Stimulated activated CD4-positive, alpha-beta T cell treated with anti-CD3 and anti-CD28 coated beads, Interleukin-1b, Interleukin-23, amount 100 ng/mL, for 48 hours (primary cell): ENCODE data around the gene HK3.

Source experiments
- DNase-seq: peaks from one replicate; pipeline ENCODE4 v3.0.0-alpha.2; 2020

The HK3 gene

DNA sequence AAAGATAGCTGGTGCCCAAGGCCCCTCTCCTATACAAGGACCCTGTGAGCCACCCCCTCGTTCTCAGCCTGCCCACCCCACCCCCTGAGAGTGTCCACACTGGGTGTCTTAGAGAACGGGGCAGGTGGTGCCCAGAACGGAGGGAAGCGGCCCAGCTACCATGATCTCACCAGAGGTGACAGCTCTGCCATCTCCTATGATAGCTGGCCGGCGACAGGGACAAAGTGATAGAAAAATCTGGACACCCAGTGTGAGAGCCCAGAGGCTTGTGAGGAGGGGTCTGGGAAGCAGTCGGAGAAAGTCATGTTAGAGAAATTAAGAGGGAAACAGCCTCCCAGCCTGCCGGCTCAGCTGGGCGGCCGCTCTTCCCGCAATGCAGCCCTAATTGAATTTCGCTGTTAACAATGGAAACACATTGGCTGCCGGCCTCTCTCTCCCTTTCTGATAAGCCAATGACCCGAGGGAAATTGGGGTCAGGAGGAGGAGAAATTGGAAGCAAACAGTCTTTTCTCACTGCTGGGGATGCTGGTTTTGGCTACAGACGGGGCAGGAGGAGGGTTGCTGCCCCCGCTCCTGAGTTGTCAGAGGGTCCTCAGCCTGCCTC lies 32.3 kb downstream of the HK3 start:
- no peak for DNase-seq

DNA sequence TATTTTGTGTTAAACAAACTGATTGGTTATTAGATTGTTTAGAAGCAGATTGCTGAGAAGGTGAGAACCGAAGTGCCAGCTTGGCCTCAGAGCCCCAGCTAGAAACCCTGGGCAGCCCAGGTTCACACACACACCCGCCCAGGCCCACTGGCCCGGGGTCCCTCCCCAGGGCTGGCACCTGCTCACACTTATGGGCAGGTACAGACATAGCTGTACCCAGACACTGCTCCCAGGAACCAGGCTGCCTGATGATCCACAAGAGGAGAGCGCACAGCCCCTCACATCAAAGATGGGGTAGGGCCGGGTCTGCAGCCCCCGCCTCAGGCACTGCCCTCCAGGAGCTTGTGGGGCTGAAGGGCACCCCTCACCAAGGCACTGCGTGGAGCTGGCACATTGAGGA lies 33.2 kb downstream of the HK3 start:
- DNase-seq = no peak

DNA sequence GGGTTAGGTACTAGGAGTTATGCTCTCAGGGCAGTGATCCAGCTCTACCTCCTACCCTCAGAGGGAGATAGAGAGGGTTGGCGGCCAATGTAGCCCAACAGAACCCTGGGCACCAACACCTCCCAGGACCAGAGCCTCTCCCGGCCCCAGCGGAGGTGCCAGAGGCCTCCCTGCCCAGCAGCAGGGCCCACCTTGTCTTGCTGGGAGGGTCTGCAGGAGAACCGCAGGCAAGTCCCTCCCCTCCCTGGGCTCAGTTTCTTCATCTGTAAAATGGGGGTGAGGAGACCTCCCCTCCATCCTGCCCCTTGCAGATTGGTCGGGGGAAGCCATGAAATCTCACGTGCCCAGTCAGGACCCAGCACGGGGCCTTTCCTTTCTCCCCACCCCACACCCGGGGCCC lies 34.4 kb downstream of the HK3 start:
- DNase-seq = no peak

DNA sequence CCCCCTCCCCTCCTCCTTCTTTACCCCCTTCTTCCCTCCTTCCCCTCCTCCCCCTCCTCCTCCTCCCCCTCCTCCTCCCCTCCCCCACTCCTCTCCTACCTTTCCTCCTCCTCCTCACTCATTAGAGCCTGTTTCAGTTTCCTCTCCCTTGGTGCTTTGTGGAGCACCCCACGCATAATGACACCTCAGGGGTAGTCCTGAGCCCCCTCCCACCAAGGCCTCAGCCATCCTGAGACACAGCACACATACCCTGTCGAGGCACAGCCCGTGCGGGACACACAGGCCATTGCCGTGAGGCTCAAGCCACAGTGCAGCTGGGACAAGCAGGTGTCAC lies 35.4 kb downstream of the HK3 start:
- DNase-seq = no peak

DNA sequence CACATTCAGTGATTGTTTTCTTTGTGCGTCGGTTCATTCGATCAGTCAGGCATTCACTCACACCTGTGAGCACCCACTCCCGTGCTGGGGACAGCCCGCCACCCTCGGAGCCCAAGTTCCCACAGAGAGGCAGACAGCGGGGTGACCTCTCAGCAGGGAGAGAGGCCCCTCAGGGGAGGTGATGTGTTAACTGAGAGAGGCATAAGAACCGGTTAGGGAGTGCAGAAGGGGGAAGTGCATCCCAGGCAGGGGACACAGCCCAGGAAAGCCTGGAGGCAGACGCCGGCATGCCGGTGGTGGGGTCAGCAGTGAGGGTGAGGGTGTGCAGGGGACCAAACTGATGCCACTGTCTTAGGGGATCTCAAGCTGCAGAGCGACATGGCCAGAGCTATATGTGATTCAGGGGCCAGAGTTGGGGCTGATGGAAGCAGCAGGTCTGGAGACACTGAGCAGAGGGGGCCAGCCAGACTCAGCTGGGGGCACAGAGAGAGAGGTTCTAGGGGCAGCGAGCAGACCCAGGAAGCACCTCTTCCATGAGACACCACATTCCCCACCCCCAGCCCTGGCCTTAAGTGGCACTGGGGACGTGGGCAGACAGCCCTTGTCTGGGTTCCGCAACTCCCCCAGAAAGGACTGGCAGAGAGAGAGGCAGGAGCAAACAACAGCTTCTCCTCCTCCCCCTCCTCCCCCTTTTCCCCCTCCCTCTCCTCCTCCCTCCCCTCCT lies 35.9 kb downstream of the HK3 start:
- DNase-seq = no peak

DNA sequence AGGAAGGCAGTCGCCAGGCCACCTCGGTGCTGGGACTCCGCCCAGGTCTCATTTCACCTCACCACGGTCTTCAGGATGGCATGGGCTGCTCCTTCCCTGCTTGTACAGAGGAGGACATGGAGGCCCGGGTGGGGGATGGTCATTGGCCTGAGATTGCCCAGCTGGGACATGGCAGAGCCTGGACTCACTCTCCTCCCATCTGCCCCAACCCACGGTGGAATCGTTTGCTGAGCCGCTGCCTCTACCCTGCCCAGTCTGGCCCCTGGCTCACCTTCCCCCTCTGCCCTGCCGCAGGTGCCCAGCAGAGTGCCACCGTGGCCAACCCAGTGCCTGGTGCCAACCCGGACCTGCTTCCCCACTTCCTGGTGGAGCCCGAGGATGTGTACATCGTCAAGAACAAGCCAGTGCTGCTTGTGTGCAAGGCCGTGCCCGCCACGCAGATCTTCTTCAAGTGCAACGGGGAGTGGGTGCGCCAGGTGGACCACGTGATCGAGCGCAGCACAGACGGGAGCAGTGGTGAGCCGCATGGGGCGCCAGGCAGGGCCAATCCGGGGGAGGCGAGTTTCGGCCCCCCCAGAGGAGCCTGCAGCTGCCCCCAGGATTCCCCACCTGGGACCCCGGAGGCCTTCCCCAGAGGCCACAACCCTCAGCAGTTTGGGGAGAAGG lies 36.7 kb downstream of the HK3 start:
- DNase-seq = no peak

DNA sequence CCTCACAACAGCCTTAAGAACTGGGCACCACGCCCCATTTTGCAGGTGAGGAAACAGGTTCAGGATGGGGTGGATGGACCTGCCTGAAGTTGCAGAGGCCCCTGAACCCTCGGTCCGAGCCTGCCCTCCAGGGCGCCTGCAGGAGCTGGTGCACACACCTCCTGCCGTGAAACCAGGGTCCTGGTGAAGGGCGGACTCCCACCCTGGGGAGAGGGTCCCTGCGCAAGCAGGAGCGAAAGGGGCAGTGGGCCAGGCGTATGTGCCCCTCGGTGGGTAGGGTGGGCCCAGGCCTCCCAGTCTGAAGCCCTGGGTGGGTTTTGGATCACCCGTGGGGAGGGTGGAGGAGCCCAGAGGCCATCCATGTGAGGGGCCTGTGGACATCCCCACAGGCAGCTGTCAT lies 37.9 kb downstream of the HK3 start:
- no peak for DNase-seq

DNA sequence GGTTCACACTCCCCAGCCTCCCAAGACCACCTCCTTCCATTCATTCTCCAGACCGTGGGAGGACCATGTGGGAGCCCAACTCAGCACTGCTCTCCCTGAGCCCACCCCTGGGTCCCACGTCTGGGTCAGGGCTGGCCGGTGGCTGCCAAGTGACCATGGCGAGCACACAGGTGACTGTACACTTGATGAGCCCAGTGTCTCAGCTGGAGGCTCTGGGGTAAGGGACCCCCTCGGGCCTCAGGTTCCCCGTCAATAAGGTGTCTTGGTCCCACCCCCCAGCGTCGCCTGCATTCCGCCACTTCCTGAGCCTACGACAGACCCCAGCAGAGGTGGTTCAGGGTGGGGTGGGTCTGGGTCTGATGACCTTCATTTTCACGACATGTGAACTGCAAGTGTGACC lies 38.8 kb downstream of the HK3 start:
- no peak for DNase-seq

DNA sequence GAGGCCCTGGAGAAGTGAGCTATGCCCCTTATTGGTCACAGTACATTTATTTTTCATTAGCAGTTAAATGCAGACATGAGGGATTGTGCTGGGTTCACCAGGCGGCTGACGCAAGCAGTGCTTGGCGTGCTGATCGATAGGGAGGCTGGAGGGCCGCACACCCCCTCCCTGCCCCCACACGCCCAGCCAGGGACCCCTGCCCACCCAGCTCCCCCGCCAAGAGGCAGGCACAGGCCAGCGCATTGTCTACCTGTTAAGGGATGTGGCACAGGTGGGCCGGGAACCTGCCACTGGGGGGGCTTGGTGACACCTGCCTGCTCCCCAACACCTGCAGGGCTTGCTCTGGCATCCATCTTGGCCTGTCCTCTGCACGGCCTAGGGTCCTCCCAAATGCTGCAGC lies 39.2 kb downstream of the HK3 start:
- DNase-seq = no peak

DNA sequence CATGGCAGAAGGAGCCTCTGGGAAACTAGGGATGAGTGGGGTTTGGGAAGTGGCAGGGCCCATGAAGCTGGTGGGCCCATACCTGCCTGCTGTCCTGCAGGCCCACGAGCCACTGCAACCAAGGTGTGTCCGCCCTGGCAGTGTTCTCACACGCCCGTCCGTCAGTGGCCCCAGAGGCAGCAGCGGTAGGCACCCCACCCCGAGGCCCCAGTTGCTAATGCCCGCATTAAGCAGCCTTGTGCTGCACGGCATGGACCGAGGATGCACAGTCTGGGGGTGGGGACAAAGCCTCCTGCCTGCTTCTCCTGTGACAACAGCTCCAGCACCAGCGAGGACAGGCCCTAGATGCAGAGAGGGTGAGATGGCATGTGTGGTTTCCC lies 41.3 kb downstream of the HK3 start:
- DNase-seq = no peak

DNA sequence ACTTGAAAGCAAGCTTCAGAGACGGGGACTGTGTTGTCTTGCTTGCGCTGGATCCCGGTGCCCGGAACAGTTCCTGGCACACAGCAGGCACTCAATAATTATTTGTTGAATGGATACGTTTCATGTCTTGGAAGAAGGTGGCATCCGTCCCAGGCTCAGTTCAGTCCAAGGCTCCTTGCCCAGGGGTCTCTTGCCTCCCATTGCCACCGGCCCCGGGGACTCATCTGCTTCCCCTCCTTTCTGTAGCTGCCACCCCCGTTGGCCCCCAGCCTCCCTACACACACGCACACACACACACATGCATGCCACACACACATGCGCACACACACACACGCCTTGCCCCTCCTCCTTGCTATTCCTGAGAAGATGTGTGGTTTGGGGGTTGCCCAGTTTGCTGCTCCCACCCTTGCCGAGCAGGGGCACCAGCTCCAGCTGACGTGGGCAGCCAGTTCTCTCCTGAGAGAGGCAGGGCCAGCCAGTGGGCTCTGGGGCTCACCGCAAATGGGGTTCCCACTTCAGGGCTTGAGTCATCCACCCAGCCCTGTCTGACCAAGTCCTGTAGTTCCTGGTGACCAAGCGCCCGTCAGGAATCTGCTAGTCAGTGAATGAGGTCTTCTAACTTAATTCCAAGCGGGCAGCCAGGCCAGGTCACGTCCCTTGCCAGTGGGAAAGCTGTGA lies 41.8 kb downstream of the HK3 start:
- DNase-seq = no peak

DNA sequence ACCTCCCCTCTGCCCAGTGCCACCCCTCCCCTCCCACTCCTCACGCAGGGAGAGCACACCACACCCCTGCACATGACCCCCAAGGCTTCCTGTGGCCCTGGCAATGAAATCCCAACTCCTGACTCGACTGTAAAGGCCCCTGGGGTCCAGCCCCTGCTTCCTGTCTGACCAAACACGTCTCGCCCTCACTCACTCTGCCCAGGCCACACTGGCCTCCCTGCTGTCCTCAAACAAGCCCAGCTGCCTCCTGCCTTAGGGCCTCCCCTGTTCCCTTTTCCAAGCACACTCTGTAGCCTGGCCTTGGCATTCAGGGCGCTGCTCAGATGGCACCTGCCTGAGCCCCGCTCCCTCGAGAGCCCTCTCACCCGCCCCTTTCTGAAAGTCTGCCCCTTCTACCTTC lies 42.4 kb downstream of the HK3 start:
- no peak for DNase-seq

DNA sequence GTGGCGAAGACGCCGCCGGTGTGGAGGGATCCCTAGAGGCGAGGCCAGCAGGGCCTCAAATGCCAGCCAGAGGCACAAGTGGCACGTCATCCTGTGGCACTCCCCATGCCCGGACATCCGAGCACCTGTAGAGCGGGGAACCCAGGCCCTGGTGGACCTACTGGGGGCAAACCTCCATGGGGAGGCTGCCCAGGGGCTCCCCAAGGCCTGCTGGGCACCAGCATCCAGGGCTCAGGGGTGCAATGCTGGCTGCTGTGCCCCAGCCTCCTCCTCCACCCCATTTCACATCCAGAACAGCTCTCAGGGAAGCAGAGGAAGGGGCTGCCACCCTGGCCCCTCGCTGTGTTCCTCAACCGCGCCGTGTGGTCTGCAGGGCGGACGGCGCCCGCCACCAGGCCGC lies 43.5 kb downstream of the HK3 start:
- no peak for DNase-seq

DNA sequence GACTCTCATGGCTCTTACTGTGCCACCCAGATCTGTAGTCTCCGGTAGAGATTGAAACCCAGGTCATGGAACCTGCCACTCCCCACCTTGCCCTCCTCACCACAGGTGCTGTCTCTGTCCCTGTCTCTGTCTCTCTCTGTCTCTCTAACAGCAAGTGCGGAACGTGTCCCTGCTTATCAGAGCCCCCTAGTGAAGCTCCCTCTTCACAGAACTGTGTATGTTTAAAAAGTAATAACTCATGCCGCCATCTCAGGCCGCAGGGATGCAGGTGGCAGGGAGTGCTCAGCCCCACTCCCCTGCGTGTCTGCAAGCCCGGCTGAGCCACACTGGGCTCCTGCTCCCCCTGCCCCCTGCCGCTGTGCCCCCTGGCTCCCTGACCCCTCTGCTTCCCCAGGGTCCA lies 45.0 kb downstream of the HK3 start:
- no peak for DNase-seq

DNA sequence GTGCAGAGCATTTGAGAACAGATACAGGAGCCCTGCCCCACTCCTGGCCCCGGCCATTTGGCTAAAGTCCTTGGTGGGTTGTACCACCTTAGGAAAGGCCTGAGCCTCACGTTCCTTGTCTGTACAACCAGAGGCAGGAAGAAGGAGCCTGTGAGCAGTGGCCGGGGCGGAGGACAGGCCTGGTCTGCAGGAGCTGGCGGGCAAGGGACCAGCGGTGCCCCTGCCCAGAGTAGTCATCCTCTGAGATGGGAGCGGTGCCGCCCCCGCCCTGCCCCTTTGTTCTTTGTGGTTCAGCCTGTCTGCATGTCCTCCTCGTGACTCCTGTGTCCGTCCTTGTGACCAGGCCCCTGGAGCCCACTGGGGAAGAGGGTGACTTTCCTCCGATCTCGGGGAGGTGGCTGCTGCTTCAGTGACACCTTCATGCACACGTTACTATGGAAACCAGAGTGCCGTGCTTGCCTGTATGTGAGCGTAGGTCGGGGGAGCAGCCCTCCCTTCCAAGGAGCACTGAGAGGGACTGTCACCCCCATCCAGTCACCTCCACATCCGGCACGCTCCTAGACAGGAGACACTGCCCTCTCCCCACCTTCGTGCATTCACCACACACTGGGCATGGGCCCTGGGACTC lies 45.9 kb downstream of the HK3 start:
- no peak for DNase-seq

DNA sequence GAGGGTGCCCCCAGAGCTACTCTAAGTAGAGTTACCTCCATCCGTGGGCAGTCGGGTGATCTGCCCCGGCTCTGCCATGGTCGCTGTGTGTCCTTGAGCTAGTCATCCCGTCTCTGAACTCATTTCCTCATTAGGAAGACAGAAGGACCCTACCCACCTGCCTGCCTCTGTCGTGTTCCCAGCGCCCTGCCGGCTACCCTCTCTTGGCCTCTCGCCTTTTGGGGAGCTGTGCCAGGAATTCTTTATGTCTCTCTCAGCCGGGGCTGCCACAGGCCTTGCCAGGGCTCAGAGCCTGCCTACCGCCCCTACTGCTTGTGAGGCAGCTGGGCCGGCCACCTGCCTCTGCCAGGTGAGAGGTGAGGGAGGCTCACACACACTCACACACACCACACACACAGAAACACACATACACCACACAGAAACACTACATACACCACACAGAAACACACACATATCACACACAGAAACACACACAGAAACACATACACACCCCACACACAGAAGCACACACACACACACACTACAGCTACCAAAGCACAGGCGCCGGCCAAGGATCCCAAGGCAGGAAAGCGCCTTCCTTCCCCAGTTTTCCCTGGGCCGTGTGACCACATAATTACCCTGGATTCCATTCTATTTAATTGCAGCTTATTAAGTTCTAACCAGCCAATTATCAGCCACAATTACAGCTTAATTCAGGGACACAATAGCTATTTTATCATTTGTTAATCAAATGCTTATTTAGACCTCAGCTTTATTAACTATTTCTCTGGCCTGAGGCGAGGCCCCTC lies 47.1 kb downstream of the HK3 start:
- DNase-seq = no peak

DNA sequence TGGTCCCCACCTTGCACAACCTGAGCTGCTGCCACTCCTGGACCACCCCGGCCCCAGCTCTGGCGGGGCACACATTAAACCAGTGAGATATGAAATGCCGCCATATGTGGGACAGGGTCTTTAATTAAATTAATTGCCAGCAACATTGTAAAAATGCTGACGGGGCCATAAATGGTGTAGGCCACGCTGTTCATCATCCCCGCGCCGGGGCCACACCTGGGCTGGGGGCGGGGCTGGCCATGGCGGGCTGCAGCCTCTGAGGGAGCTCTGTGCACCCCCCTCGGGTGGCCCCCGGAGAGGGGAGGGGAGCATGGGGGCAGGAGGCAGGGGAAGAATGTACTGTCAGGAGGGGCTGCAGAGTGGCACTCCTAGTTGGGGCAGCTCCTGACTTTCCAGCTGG lies 47.8 kb downstream of the HK3 start:
- DNase-seq = no peak

DNA sequence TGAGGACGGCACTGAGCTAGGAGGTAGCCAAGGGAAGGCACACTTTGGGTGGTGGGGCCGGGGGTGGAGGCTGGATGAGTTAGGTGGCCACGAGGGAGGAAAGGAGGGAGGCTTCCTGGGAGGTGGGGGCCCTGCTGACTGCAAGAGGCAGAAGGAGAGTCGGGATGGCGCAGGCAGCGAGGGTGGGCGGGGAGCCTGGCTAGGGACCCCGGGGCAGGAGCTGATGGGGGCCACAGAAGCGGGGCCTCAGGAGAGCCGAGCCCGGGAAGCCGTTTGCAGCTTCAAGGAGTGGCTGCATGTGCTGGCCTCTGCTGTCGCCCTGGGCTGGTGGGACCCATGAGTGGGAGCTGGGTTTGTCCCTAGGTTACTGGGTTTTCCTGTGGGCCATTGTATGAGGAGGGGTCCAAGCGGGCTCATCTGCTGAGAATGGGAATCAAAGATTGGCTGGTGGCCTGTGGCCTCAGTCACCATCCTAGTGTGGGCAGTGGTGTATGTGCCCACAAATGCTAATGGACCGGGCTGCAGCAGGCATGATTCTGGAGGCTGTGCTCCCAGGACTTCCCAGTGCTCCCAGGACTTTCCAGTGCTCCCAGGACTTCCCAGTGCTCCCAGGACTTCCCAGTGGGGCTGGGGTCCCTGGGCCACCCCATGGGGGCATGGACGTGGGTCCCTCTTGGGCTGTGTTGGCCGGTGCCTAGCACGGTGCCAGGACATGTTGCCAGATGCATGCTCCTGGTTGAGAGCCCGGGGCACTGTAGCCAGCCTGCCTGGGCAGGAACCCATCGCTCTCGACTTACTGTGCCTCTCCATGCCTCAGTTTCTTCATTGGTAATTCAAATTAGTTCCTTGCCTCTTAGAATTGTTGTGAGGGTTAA lies 48.5 kb downstream of the HK3 start:
- no peak for DNase-seq

DNA sequence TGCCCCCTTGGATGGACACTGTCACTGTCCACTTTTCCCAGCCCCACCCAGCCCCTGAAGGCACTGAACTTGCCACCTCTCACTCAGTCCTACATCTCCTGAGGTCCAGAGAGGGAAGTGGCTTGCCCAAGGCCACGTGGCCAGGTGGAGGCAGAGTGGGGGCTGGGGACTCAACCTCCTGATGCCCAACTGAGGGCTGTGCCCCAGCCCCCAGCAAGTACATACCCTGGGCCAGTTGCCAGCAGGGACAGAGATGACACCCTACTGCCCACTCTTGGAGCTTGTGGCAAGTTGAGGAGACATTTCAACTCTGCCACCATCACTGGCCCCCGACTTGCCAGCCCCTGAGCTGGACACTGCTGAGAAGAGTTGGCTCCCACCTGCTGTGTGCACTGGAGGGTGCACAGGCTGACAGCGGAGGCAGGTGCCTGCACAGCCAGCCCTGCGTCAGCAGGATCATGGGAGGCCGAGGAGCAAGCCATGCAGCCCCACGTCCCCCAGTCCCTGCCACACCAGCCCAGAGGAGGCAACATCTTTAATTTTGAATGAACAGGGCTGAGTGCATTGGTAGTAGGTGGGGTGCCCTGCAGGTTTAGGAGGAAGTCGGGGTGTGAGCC lies 49.4 kb downstream of the HK3 start:
- DNase-seq = no peak

DNA sequence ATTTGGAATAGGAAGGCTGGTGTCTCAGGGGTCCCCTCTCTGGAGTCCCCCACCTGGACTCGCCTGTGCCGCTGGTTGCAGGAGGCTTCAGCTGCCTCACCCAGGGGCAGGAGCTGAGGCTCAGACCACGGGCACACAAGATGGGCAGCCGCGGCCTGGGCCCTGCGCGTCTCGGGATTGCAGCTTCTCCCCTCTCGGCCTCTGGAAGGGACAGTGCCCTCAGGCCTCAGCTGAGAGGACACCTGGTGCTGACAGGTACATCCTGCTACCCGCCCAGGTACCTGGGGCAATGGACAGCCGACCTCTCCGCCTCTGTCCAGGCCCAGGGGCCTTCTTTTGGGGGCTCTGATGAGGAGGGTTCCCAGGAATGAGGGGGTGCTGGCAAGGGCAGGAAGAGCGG lies 50.5 kb downstream of the HK3 start:
- no peak for DNase-seq

DNA sequence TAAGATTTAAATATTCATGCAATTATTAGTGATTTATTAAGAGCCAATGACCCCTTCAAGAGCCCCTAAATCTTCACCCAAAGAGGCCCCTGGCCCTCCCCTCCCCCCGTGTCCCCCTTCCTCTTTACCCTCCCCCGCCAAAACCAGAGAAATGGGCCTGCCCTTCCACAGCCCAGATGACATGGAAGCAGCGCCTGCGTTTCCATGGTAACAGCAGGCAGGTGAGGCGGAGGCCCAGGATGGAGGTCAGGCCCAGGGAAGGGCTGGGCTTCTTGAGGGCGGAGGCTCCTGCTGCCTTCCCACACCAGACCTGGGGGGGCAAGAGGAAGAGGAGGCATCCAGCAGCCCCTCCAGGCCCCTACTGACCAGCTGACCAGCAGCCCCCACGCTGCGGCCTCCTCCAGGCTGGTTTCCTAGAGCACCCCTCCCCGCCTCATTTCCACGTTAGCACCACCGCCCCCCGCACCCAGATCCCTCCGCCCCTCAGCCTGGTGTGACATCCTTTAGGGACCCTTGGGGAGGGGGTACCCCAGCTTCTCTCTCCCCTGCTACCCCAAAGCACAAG lies 51.3 kb downstream of the HK3 start:
- no peak for DNase-seq
